ENCODE measurements around the gene CCDC69.

DNA sequence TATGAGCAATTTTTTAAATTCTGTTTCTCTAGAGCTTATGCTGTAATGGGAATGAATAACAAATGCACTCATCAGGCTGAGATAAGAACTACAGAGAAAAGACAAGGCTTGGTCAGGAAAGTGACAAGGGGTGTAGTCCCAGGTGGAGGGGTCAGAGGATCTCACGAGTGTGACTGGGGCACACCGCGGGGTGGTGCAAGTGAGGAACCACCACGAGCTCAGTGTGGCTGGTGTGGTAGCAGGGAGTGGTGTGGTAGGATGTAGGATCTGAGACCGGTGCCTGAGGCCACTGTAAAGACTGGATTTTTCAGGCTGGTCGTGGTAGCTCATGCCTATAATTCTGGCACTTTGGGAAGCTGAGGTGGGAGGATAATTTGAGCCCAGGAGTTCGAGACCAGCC lies 75.3 kb downstream of the CCDC69 start:
- TF ChIP-seq, protein P1, sequence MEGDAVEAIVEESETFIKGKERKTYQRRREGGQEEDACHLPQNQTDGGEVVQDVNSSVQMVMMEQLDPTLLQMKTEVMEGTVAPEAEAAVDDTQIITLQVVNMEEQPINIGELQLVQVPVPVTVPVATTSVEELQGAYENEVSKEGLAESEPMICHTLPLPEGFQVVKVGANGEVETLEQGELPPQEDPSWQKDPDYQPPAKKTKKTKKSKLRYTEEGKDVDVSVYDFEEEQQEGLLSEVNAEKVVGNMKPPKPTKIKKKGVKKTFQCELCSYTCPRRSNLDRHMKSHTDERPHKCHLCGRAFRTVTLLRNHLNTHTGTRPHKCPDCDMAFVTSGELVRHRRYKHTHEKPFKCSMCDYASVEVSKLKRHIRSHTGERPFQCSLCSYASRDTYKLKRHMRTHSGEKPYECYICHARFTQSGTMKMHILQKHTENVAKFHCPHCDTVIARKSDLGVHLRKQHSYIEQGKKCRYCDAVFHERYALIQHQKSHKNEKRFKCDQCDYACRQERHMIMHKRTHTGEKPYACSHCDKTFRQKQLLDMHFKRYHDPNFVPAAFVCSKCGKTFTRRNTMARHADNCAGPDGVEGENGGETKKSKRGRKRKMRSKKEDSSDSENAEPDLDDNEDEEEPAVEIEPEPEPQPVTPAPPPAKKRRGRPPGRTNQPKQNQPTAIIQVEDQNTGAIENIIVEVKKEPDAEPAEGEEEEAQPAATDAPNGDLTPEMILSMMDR (IDR thresholded peaks at IDR 0.05) = no peak
- TF ChIP-seq POLR2A (IDR thresholded peaks at IDR 0.05) = no peak
